Stimulated activated CD8-positive, alpha-beta memory T cell treated with anti-CD3 and anti-CD28 coated beads, Interleukin-4, amount 100 ng/mL, for 48 hours (primary cell): ENCODE data around the gene STEAP3.

Experiments used
- DNase-seq: peaks from one replicate; pipeline ENCODE4 v3.0.0-alpha.2; 2020

STEAP3 gene

GRCh38 chr2:119228136-119228535, 4.5 kb downstream of the STEAP3 start:
- no peak for DNase-seq

GRCh38 chr2:119228964-119229363, 5.3 kb downstream of the STEAP3 start:
- no peak for DNase-seq

DNA sequence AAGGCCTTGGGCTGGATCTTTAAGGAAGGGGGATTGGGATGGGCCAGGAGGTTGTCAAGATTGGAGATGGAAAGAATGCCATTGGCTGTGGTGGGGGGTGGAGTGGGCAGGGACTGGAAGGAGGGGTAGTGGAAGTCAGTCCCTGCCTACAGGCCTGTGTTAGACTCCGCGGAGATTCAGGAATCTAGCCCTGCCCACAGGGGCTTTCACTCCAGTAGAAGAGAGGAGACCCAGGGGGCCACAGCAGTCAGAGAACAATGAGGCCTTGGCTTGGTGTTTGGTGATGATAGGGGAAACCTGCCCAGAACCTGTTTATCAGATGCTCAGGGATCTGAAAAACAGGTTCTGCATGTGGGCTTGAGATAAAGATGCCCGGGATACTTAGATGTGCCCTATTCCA, 6.1 kb downstream of the STEAP3 start:
- DNase-seq, result no peak

DNA sequence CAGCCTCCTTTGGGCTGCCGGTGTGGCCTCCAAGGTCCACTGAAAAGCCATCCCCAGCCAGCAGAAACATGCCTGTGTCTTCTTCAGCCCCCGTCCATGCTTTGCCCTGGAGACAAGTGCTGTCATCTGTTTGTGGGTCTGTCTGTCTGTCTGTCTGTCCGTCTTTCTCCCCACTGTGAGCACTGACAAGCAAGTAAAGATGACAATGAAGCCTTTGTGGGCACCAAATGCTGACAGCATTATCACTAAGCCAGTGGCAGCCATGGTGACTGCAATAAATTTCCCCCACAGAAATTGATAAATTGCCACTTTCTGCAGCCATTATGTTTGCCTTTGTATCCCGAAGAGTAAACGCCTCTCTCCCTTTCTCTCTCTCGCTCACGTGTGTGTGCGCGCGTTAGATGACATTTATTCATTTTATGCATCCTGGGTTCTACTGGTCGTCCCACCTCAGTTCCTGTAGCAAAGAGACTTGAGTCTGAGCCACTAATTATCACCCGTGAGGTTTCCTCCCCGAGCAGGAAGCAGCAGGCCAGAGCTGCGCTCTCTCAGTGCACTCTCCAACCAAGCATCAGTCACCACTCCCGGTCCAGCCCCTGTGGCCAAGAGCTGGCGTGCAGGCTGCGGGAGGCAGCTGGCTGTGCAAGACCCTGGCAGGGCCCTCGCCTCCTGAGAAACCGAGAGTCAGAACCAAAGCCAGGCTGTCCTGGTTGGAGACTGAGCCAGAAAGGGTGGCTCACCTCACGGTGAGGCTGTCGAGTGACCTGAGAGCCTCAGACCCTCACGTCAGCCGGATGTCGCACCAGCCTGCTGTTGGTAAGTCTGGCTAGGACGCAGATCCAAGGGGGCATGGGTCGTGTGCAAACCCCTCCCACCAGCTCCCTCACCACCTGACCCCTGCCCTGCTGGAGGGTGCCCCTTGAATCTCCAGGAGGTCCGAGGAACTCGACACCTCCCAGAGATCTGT, 6.9 kb downstream of the STEAP3 start:
- no peak for DNase-seq

GRCh38 chr2:119231975-119232665, 8.5 kb downstream of the STEAP3 start:
- DNase-seq, result peak; percentile 32

DNA sequence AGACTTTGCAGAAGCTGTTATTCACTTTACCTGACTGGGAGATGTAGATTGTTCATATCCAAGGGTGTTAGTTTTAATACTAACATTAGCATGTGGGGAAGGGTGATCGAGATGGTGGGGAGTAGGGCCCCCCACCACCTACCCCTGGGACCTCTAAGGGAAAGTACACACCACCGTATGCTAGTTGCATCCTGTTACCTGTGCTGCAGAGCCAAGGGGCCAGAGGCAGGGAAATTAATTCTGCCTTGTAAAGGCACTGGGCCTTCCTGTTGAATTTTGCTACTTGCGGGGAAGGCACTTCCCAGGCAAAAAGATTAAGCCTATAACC, 9.0 kb downstream of the STEAP3 start:
- DNase-seq, result no peak

- DNase-seq, result no peak
Measured at GRCh38 chr2:119233326-119234020, 9.8 kb downstream of the STEAP3 start.

GRCh38 chr2:119234021-119235019, 10.7 kb downstream of the STEAP3 start:
- DNase-seq, result no peak

DNA sequence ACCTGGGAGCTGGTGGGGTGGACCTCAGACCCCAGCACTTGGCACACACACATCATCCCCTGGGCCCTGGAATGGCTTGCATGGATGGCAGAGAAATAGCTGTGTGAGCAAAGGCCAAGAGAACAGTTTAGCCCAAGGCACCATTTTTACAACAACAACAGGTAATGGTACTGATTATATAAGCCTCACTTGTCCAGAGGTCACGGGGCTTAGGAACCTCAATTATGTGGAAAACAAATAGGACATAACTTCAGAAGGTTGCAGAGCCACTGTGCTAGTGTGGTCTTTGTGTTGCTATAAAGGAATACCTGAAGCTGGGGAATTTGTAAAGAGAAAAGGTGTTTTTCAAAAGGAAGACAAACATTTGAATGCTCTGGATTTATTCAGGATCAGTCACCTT, 13.2 kb downstream of the STEAP3 start:
- DNase-seq, result no peak

DNA sequence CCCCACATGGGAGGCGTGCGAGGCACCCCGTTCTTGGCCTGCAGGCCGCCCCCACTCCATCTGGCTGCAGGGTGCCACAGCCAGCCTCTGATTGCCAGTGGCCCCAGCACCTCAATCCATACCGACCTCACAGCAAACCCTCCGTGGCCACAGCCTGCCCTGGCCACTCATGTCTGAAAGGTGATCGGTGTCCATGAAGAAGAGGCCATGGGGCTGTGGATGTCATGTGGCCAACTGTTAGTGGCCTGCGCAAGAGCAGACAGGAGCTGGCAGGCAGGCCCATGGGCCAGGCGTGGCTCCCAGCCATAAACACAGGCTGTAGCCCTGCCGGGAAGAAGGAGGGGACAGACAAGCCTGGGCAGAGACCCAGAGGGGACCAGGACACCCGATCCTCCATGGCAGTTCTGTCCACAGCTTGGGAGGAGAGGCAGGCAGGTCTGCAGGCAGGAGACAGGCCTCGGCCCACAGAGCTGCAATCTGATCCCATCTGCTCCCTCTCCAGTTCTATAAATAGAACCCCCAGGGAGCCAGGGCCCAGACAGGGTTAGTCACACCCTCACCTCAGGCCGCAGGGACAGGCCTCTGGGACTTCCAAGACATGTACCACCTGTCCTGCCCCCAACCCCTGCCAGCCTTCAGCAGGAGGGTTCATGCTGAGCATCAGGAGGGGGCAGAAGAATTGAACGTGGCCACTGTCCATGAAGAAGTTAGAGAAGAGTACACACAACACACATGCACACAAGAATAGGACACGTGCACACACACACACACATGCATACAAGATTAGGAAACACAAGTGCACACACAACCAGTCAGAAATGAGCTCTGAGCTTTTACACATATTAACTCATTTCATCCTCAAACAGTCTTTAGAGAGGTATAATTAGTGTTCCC, 16.9 kb downstream of the STEAP3 start:
- no peak for DNase-seq

- no peak for DNase-seq
Measured at GRCh38 chr2:119241205-119241532, 17.5 kb downstream of the STEAP3 start.

DNA sequence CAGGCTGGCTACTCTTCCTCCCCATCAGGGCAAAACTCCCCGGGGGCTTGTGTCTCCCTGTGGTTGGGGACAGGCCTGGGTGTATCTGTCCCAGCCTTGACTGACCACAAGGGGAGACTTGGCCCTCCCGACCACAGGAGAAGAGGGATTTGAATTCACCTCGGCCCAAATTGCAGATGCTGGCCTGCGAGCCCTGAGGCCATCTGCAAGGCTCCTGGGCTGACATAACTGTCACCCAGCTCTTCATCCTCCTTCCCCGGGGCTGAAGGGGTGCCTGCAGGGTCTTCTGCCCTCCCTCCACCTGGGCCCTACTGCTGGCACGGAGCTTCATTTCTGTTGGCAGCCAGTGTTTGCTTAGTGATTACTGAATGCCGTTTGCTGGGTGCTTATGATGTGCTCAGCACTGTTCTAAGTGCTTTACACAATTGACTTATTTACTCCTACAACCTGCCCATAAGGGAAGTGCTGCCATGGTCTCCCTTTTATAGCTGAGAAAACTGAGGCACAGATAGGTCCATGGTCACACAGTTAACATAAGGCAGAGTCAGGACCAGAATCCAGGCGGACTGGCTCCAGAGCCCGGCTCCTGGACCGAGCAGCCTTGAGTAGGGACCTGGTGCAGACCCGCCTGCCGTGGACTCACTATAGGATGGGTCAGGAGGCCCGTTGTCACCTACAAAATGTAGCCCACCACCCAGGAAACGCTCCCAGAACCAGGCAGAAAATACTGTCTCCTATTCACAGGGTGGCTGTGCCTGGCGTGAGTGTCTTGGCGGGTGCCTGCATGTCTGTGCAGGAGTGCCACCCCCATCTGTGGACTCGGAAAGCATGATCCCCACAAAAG, 18.9 kb downstream of the STEAP3 start:
- DNase-seq, result no peak

DNA sequence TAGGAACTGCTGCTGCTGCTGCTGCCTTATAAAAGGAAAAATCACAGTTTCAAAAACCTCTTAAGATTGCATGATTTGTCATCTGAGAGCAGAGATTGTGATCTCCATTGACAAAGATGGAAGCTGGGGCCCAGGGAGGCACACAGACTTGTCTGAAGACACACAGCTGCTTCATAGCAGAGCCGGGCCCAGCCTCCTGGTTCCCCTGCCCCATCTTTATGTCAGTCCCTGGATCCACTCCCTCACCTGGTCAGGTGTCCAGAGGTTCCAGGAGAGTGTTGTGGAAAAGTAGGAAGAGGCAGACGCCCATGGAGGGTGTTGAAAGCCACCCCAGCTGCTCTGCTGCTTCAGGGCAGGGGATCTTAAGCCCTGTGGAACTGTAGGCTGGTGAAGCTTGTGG, 20.0 kb downstream of the STEAP3 start:
- no peak for DNase-seq

DNA sequence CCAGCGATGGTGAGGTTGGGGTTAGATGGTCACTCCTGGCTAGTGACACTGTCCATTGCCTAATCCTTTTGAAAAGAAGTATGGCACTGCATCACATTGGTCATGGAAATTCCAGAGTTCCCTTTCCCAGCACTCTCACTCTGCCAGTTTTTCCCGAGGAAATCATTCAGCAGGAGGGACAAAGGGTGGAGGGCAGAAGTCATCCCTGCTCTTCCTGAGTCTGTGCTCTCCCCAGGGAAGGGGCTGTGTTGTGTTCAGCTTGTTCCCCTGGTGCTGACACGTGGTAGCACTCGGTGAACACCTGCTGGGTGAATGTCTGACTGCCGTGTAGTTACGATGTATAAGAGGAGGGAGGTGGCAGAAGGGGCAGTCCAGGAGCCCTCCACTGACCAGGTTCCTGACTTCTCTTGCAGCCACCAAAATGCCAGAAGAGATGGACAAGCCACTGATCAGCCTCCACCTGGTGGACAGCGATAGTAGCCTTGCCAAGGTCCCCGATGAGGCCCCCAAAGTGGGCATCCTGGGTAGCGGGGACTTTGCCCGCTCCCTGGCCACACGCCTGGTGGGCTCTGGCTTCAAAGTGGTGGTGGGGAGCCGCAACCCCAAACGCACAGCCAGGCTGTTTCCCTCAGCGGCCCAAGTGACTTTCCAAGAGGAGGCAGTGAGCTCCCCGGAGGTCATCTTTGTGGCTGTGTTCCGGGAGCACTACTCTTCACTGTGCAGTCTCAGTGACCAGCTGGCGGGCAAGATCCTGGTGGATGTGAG, 21.6 kb downstream of the STEAP3 start:
- no peak for DNase-seq

DNA sequence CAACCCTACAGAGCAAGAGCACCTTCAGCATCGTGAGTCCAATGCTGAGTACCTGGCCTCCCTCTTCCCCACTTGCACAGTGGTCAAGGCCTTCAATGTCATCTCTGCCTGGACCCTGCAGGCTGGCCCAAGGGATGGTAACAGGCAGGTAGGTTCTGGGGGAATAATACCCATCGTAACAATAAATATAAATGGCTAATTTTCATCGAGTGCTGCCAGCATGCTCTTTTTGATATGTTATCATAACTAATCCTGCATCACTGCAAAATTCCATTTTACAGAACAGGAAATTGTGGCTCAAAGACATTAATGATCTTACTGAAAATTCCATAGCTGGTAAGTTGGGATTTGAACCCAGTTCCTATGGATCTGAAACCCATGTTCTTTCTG, 22.2 kb downstream of the STEAP3 start:
- DNase-seq, result no peak

DNA sequence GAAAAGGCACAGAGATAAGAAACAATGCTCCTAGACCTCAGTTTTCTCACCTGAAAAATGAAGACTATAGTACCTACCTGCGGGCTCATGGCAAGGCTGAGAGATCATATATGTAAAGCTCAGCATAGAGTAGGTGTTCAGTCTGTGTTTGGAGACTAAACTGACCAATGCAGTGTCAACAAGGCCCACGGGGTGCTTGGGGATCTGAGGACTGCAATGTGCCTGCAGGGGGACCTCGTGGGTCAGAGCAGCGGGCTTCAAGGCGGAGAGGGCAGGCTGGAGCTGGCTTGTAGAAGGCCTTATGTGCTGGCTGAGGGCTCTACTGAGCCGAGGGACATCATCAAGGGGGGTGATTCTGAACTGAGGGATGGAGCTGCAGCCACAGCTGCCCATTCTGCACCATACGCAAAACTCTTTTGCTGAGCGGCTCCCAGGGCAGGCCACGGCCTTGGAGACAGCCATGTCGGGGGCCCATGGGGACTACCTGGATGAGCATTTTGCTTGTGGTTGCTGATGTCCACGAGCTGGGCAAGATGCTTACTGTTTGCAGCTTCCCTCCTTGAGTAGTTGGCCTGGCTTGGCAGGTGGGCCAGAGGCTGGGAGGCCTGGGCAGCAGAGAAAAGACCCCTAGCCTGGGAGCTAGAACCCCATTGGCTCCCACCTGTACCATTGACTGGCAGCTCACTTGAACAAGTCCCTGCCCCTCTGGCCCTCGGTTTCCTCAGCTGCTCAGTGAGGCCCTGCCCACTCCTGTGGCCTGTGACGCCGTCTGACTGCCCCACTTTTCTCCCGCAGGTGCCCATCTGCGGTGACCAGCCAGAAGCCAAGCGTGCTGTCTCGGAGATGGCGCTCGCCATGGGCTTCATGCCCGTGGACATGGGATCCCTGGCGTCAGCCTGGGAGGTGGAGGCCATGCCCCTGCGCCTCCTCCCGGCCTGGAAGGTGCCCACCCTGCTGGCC, 23.5 kb downstream of the STEAP3 start:
- no peak for DNase-seq

DNA sequence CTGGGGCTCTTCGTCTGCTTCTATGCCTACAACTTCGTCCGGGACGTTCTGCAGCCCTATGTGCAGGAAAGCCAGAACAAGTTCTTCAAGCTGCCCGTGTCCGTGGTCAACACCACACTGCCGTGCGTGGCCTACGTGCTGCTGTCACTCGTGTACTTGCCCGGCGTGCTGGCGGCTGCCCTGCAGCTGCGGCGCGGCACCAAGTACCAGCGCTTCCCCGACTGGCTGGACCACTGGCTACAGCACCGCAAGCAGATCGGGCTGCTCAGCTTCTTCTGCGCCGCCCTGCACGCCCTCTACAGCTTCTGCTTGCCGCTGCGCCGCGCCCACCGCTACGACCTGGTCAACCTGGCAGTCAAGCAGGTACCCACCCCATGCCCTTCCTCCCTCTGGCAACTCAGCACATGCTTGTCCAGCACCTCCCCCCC, 24.2 kb downstream of the STEAP3 start:
- no peak for DNase-seq

GRCh38 chr2:119248311-119248710, 24.7 kb downstream of the STEAP3 start:
- no peak for DNase-seq

DNA sequence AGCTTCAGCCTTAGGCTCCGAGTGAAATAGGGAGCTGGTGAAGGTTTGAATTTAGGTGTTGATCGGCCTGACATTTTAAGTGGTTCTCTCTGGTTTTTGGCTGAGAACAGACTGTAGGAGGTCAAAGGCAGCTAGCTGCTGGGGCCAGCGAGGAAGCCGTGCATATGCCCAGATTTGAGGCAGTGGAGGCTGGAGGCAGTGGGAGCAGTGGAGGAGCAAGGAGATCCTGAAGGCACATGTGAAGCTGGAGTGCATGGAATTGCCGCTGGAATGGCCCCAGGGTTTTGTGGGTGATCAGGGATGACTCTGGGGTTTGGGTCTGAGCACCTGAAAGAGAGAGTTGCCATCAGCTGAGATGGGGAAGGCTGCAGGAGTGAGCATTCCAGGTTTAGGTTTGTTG, 25.1 kb downstream of the STEAP3 start:
- DNase-seq, result no peak
